CD4-positive, alpha-beta T cell treated with Interleukin-6 for 4 hours (primary cell): Measurements from ENCODE around the gene PNMA8B.
"Not testable (repeated sequence)": the region's sequence is repeated elsewhere in the genome, so short reads cannot be mapped to it uniquely, and the experiment has no call there.

ENCODE experiments used
- DNase-seq: peaks from one replicate; pipeline ENCODE4 v3.0.0-alpha.2; 2020; ENCODE audit warnings: mixed read lengths

Gene PNMA8B

DNA sequence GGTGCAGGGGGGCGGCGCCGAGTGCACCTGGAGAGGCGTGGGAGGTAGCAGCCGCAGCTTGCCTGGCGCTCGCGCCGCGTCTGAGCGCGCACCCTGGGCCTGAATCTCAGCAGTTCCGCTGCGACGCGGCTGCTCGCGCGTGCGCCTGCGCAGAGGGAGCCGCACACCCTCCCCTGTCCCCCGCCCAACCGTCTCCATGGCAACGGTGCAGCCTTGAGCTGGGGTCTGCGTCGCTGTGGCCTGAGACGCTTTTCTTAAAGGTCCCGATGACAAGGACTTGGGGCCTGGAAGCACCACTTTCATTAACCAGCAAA lies at the start of gene PNMA8B:
Gene PNMA8B, minus strand, starts transcription at position 82 of the 314 bp plus-strand sequence. CDS start 402 bp downstream, outside the sequence.
- peak; percentile 69 for DNase-seq

DNA sequence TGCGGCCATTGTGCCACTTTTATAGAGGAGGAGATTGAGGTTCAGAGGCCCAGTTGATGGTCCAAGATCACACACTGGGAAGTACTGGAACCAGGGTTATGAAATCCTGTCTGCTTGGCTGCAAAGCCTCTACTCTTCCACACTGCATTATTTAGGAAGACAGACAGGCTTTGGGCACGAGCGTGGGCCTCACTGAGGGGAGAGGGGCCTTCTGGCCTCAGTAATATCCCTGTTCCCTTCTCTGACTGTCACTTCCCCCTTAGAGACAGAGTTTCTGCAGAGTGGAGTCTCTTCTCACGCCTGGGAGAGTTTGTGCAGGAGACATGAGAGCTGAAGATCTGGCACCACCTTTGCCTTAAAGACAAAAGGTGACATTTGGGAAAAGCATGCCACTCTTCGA lies 49.0 kb upstream of the PNMA8B start:
- no peak for DNase-seq

DNA sequence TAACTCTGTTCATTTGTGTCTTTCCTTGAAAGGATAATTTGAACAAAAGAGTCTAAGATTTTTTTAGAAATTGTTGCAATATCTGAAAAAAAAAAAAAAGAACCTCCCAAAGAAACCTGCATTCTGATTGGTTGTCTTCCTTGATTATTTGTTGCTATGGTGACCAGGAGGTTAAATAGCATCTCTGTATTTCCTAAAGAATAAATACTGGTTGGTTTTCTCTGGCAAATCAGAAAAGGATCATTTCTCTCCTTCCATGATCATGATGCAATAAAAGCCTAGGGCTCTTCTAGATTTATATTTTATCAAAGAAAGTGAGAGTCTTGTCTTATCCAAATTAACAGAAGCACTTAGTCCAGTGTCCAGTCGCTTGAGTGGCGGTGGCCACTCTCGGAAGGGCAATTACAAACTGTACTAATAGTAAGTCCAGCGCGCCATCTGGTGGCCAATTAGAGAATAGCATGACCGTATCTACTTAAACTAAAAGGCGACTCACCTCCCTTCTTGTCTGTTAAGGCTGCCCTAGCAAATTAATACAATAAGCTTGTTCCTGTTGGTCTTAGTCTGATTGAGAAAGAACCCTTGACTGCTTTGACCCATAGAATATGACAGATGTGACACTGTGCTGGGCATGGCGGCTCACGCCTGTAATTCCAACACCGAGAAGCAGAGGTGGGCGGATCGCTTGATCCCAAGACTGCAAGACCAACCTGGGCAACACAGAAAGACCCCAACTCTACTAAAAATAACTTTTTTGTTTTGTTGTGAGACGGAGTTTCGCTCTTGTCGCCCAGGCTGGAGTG lies 47.0 kb upstream of the PNMA8B start:
- peak; percentile 88 for DNase-seq

GRCh38 chr19:46537136-46538097 lies 41.8 kb upstream of the PNMA8B start:
- DNase-seq, result peak; percentile 79

GRCh38 chr19:46536391-46536790 lies 40.7 kb upstream of the PNMA8B start:
- DNase-seq, result no peak

DNA sequence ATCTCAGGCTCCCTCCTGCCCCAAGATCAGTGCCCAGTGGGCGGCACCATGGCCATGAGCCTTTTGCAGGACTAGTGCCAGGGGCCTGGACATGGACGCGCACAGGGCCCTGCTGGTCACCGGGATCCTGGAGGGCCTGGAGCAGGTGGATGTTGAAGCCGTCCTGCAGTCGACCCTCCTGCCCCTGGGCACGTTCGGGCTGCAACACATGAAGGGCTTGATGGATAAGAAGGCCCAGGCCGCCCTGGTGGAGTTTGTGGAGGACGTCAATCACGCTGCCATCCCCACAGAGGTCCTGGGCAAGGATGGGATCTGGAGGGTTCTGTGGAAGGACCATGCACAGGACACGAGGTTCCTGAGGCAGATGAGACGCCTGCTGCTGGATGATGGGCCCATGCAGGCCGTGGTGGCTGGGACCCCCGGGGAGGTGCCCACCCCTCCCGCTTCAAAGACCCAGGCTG lies 38.0 kb upstream of the PNMA8B start:
- DNase-seq, result no peak

- DNase-seq, result no peak
Observed at GRCh38 chr19:46533078-46533620, 37.5 kb upstream of the PNMA8B start.

DNA sequence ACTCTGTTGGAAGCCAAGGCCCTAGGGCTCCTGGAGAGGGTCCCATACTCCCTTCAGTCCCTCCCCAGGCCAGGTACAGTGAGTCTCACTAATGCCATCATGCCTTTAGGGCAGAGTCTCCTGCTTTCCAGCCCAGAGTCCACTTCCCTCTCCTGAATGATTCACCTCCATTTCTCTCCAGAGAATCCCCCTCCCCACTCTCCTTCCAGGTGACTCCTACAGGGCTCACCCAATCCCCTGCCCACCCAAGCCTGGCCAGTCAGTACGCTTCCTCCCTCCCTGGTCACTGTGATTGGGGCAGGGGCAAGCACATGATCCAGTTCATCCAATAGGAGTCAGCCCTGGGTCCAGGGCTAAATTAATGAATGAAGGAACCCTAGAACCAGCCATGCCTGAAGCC lies 35.0 kb upstream of the PNMA8B start:
- no peak for DNase-seq

DNA sequence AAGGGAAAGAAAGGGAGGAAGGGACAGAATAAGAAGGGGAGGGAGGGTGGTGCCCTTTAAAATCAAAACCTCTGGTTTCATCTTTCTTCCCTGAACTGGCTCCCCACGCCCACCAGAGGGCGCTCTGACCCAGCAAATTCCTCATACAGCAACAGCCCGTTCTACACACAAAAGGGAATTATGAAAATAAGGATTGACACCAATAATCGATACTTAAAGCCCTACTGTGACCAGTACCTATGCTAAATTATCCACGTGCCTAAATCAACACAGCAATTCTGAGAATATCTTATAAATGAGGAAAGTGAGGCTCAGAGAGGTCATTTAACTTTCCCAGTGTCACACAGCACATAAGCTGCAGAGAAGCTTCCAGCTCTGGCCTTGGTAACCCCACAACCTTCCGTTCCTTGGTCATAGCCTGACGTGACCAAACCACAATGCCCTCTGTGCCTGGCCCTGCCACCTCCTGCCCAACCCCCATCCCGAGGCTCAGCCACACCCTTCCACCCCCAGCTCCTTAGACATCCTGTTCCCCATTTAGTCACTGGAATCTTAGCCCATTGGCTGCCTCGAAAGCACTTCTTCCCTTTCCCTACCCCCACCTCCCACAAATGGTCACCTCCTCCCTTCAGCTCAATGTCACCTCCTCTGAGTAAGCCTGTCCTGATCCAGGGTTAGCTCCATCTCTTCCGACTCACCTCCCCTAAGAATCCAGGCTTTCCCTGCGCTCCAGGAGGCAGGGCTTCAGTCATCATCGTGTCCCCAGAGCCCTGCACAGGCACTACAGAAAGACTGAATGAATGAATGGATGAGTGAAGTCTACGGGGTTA lies 34.2 kb upstream of the PNMA8B start:
- DNase-seq, result peak; percentile 87

DNA sequence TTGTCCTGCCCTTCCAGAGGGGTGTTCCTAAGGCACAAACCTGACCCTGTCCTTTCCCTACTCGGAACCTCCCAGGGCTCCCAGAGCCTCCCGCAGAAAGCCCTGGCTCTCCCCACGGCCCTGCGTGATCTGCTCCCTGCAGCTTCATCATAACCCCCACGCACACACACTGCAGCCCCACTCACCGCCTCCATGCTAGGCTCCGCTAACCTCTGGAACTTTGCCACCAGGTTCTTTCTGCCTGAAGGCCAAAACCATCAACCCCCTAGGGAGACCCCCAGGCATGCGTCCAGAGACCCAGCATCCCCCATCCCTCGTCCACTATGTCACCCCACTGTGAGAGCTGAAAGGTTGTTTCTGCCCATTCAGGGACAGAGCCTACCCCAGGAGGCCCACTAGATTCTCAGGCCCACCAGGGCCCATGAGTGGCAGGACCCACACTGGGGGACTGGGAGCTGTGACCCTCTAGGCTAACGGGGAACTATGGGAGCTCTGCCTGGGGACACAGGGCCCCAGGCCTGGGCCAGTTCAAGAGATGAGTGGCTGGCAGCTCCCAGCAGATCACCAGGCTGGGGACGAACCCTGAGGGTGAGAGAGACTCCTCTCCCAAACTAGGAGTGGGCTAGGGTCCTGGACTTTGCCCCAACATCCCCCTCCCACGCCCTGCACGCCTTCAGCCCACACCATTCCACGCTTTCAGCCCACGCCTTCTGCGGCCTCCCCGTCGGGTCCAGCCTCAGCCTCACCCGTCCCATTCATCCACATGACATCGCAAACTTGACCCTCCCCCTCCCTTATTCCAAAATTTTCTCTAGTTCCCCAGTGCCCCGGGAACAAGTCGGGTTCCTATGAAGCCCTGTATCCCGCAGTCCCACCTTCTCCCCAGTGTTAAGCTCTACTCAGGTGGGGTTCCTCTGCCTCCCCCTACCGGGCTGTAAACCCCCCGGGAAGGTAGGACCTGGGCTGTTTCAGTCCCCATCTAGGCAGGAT lies 33.2 kb upstream of the PNMA8B start:
- no peak for DNase-seq

- DNase-seq, result not testable (repeated sequence)
Observed at GRCh38 chr19:46526801-46527200, 31.1 kb upstream of the PNMA8B start.

DNA sequence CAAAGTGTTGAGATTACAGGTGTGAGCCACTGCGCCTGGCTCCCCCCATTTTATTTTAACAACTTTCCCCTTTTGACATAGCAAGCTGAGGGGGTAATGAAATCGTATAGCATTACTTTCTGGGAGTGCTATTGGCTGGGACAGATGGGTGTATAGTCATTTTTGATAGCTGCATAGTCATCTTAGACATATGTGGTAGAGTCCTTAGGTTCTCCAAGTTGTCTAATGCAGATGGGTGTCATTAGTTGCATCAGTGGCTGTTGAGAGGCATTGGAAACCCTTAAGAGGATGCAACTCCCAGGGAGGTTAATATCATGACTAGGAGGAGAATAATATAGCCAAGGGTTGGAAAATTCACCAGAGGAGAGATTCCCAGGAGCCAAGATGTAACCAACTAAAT lies 28.6 kb upstream of the PNMA8B start:
- DNase-seq, result no peak

DNA sequence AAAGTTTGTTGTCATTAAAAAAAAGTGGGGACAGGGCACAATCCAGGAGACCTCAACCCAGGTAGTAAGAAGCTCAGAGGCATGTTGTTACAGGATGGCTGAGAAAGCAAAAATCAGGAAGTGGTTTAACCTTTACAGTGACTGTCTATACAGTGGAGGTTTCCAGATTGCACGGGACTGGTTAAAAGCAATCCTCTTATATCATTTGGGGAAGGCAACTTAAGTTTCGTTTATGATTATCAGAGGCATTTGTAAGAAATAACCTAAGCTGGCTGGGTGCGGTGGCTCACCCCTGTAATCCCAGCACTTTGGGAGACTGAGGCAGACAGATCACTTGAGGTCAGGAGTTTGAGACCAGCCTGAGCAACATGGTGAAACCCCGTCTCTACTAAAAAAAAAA lies 27.3 kb upstream of the PNMA8B start:
- peak; percentile 56 for DNase-seq

DNA sequence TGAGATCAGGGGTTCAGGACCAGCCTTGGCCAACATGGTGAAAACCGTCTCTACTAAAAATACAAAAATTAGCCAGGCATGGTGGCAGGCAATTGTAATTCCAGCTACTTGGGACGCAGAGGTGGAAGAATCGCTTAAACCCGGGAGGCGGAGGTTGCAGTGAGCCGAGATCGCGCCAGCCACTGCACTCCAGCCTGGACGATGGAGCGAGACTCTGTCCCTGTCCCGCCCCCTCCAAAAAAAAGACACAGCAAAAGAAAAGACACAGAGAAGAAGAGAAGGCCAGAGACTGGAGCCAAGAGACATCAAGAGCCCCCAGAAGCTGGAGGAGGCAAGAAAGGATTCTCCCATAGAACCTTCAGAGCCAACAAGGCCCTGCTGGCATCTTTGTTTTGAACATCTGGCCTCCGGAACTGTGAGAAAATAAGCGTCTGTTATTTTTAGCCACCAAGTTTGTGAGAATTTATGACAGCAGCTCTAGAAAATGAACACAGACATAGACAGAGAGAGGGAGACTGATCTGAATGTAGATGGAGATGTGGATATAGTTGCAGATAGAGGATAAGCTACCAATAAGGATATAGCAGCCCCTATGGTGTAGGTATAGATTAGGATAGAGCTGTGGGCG lies 25.7 kb upstream of the PNMA8B start:
- no peak for DNase-seq

DNA sequence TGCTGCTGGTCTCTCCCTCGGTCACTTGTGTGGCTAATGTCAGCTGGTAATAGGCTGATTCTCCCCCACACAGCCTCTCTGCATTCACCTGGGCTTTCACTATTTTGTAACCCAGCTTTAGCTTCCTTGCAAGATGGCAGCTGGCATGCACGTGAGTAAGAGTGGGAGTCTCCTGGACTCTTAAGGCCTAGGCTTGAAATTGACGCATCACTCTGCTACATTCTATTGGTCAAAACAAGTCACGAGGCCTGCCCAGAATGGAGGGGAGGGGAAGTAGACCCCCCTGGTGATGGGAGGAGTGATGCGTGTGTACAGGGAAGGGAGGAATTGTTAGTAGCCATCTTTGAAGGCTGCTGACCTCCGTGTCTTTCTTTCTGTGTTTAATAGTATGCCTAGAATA lies 24.9 kb upstream of the PNMA8B start:
- DNase-seq, result no peak

DNA sequence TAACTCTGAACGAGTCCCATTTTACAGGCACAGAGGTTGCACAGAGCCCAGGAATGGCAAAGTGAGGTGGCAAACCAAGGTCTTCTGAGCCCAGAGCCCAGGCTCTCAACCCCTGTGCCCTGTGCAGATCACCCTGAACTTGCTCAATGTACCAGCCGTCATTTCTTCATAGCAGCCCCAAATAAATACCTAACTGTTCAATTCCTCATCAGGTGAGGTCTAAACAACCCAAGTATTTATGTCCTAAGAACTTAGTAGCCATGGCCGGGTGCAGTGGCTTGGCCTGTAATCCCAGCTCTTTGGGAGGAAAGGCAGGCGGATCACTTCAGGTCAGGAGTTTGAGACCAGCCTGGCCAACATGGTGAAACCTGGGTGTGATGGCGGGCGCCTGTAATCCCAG lies 21.8 kb upstream of the PNMA8B start:
- no peak for DNase-seq

- peak; percentile 52 for DNase-seq
Observed at GRCh38 chr19:46515879-46516350, 20.2 kb upstream of the PNMA8B start.

- no peak for DNase-seq
Observed at GRCh38 chr19:46515290-46515609, 19.6 kb upstream of the PNMA8B start.

DNA sequence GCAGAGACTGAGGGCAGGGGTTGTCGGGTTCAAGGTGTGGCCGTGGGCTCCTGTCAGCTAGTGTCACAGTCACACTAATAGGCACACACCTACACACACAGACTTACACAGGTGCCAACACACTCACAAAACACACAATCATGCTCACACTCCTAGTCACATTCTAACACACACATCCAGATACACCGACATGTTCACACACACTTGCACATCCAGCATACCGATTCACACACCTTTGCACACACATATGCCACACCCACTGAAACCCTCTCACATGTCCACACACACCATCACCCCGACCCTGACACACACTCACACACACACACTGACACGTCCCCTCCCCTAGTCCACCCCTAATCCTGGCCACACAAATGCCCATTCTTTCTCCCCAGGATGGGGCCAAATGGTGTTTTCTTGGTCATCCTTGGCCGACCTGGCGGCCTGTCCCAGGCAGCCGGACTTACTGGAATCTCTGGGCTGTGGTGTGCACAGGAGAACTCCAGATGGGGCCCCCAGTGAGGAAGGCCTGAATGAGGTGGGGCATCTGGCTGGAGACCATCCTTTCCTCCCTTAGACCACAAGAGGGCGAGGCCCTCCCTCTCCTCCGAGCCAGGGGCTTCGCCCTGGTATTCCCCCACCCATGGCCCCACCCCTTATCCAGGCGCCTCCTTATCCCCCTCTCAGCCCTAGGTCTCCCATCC lies 19.1 kb upstream of the PNMA8B start:
- no peak for DNase-seq
